ENCODE data around the gene TOR1A. TPM values are rescaled to one million over a fixed set of nuclear protein-coding genes. Genes with fewer than 3 reads are reported as not detected.

TOR1A gene
- total RNA-seq, 1 experiment from 2014 or later: 32.2 TPM

DNA sequence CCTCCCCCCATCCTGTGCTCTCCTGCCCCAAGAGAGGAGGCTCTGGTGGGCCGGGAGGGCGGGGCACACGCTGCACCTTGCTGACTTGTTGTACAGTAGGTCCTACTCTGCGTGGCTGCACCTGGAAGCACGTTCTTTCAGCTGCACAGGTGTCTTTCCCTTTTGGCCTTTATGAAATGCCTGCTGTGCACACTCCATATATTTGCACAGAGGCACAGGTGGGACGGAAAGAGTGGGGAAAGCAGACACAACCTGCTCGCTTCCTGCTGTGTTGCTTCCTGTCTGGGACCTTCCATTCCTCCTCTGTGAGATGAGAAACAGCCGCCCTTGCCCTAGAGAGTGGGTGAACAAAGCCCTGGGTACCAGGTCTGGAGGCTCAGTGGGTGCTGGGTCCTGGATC is 16.1 kb upstream of the TOR1A start:
- intact Hi-C loops (cut with micrococcal nuclease; ENCODE audit: unreplicated experiment): no loop called here
- POLR2A ChIA-PET: no interaction called here
- H3K9me3 Mint-ChIP-seq (ENCODE audit: unreplicated experiment): no peaks in the 10 kb centered on the region
- no peak for DNase-seq
- no peaks in the 10 kb centered on the region for H3K4me1 ChIP-seq
- no peaks in the 10 kb centered on the region for H3K27me3 ChIP-seq (replicated peaks; ENCODE audit: control insufficient read depth, insufficient read depth, low read length)
- H3K4me1 Mint-ChIP-seq (ENCODE audit: low read depth, unreplicated experiment): no peaks in the 10 kb centered on the region
- CTCF ChIA-PET: no interaction called here
- no peak overlapping the region for H3K4me3 Mint-ChIP-seq (ENCODE audit: unreplicated experiment)
- H3K9me3 ChIP-seq: no peaks in the 10 kb centered on the region
- no TSS peak for BruUV-seq (replicated peaks)
- no peaks in the 10 kb centered on the region for H3K27me3 Mint-ChIP-seq (ENCODE audit: insufficient read depth, unreplicated experiment)
- no peak overlapping the region for H3K4me3 ChIP-seq (ENCODE audit: low read depth, low read length)
- H3K36me3 ChIP-seq (ENCODE audit: control insufficient read depth, insufficient read depth, low read length): no peaks in the 10 kb centered on the region
- no peak overlapping the region for H3K27ac Mint-ChIP-seq (ENCODE audit: unreplicated experiment)
- H3K36me3 Mint-ChIP-seq (ENCODE audit: insufficient read depth, unreplicated experiment): peaks cover 8% of the 10 kb centered on the region
- no peak for TF ChIP-seq CTCF (IDR thresholded peaks at IDR 0.05; ENCODE audit: insufficient read depth in 1 of 2, low read depth in 1 of 2, low read length in 1 of 2, severe bottlenecking in 1 of 2, unreplicated experiment in 1 of 2)

DNA sequence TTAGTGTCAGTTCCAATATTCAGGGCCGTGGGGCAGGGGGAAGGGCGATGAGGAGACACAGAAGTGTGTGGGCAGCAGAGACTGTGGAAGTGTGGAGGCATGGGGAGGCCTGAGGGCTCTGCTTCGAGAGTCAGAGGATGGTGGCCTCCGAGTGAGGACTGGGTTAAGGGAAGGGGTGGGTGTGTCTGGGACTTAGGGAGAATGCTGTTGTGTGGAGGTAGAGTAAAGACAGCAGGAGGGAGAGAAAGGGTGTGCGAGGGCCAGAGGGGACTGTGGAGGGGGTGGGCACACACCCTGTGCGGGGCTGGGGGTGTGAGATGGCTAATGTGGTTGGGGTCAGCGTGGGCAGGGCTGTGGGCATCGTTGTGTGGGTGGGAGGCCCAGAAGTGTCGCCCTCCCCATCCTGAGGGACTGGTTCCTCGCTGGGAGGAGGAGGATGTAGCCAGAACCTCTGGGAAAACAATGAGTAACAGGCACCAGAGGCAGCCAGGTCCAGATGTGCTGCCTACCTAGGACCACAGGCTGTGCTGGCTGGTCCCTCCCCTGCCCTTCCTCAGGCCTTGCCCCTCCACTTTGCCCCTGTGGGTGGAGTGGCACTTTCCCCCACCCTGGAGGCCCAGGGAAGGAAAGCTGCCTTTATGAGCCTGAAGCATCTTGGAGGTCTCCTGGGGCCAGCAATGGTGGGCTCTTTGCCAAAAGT is 15.5 kb upstream of the TOR1A start:
- intact Hi-C loops (cut with micrococcal nuclease; ENCODE audit: unreplicated experiment): no loop called here
- peaks cover 13% of the 10 kb centered on the region for H3K36me3 Mint-ChIP-seq (ENCODE audit: insufficient read depth, unreplicated experiment)

GRCh38 chr9:129838707-129839259 is 14.8 kb upstream of the TOR1A start:
- Histone ChIP-seq H3K4me3 (ENCODE audit: low read depth, low read length) (no peak overlapping the region), H3K27me3 (replicated peaks; ENCODE audit: control insufficient read depth, insufficient read depth, low read length) (no peaks in the 10 kb centered on the region), H3K9me3 (no peaks in the 10 kb centered on the region), H3K36me3 (ENCODE audit: control insufficient read depth, insufficient read depth, low read length) (no peaks in the 10 kb centered on the region), H3K4me1 (peaks cover 3% of the 10 kb centered on the region; the same call in 1 of the 2 replicates)
- DNase-seq: no peak
- Mint-ChIP-seq H3K4me3 (ENCODE audit: unreplicated experiment) (no peak overlapping the region), H3K27me3 (ENCODE audit: insufficient read depth, unreplicated experiment) (no peaks in the 10 kb centered on the region), H3K4me1 (ENCODE audit: low read depth, unreplicated experiment) (peaks cover 5% of the 10 kb centered on the region), H3K9me3 (ENCODE audit: unreplicated experiment) (no peaks in the 10 kb centered on the region), H3K27ac (ENCODE audit: unreplicated experiment) (no peak overlapping the region), H3K36me3 (ENCODE audit: insufficient read depth, unreplicated experiment) (peaks cover 13% of the 10 kb centered on the region)
- ChIA-PET CTCF (no interaction called here), POLR2A (no interaction called here)
- TF ChIP-seq CTCF (IDR thresholded peaks at IDR 0.05; ENCODE audit: insufficient read depth in 1 of 2, low read depth in 1 of 2, low read length in 1 of 2, severe bottlenecking in 1 of 2, unreplicated experiment in 1 of 2): no peak
- BruUV-seq (replicated peaks): no TSS peak
- intact Hi-C loops (cut with micrococcal nuclease; ENCODE audit: unreplicated experiment): no loop called here

More for the DNA sequence above, 15.5 kb upstream of the TOR1A start:
- no peak overlapping the region for H3K4me3 ChIP-seq (ENCODE audit: low read depth, low read length)
- CTCF ChIA-PET: no interaction called here
- no TSS peak for BruUV-seq (replicated peaks)
- H3K27me3 ChIP-seq (replicated peaks; ENCODE audit: control insufficient read depth, insufficient read depth, low read length): no peaks in the 10 kb centered on the region
- no peak for TF ChIP-seq CTCF (IDR thresholded peaks at IDR 0.05; ENCODE audit: insufficient read depth in 1 of 2, low read depth in 1 of 2, low read length in 1 of 2, severe bottlenecking in 1 of 2, unreplicated experiment in 1 of 2)
- Mint-ChIP-seq H3K27me3 (ENCODE audit: insufficient read depth, unreplicated experiment) (no peaks in the 10 kb centered on the region), H3K27ac (ENCODE audit: unreplicated experiment) (no peak overlapping the region), H3K4me1 (ENCODE audit: low read depth, unreplicated experiment) (no peaks in the 10 kb centered on the region), H3K4me3 (ENCODE audit: unreplicated experiment) (no peak overlapping the region), H3K9me3 (ENCODE audit: unreplicated experiment) (no peaks in the 10 kb centered on the region)
- POLR2A ChIA-PET: no interaction called here
- H3K36me3 ChIP-seq (ENCODE audit: control insufficient read depth, insufficient read depth, low read length): no peaks in the 10 kb centered on the region
- no peaks in the 10 kb centered on the region for H3K4me1 ChIP-seq
- H3K9me3 ChIP-seq: no peaks in the 10 kb centered on the region
- DNase-seq: no peak
